Spleen (tissue), 7 donors: Measurements from ENCODE around the gene CCNY.

ENCODE experiments used
- POLR2A ChIP-seq, 3 donors: fragments of 450-650 bp; IDR thresholded peaks; one replicate each; pipeline ENCODE4 v1.5.1; 2017; ENCODE audit warnings: antibody characterized with exemption in 3 of 3, mild to moderate bottlenecking in 1 of 3
- TF ChIP-seq, protein P1 (sequence below), 11 experiments: fragments of 200-600 bp in 7 of 11; fragments of 450-650 bp in 4 of 11; sonication (generic) in 4 of 11; IDR thresholded peaks in 8 of 11; conservative IDR thresholded peaks in 3 of 11; 1 replicate in 7 of 11; 2 replicates in 4 of 11; pipeline versions ENCODE4 v1.4.0 to v1.8.0; 2016 to 2021; ENCODE audit warnings: antibody characterized with exemption in 11 of 11, inconsistent platforms in 4 of 11, mild to moderate bottlenecking in 1 of 11
- donor health status: DM: no; HTN: no; CAD: no; lungs with moderate emphysema.
- donor health status: DM: no; HTN: no; CAD: no.
- donor health status: DM: no; HTN: no; CAD: no.

DNA sequence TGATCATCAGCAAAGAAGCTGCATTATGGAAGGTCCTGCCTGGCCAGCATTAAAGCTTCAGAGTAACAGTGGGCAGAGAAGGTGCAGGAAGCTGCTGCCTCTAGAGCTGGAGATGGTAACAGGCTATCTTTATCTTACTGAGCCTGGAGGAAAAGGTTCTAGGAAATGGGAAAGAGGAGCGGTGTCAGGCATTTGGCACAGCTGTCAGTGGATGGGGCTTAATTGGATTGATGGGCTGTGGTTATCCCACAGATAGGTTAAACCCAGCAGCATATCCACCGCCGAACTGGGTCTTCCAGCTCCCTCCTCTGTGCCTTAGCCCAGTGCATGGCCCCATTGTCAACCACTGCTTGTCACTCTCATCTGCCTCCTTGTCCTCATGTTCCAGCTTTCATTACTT, 127.6 kb downstream of the CCNY start:
- TF ChIP-seq, protein P1, sequence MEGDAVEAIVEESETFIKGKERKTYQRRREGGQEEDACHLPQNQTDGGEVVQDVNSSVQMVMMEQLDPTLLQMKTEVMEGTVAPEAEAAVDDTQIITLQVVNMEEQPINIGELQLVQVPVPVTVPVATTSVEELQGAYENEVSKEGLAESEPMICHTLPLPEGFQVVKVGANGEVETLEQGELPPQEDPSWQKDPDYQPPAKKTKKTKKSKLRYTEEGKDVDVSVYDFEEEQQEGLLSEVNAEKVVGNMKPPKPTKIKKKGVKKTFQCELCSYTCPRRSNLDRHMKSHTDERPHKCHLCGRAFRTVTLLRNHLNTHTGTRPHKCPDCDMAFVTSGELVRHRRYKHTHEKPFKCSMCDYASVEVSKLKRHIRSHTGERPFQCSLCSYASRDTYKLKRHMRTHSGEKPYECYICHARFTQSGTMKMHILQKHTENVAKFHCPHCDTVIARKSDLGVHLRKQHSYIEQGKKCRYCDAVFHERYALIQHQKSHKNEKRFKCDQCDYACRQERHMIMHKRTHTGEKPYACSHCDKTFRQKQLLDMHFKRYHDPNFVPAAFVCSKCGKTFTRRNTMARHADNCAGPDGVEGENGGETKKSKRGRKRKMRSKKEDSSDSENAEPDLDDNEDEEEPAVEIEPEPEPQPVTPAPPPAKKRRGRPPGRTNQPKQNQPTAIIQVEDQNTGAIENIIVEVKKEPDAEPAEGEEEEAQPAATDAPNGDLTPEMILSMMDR (IDR thresholded peaks at IDR 0.05 in 8 of 11, conservative IDR thresholded peaks at IDR 0.05 in 3 of 11) = no peak
- TF ChIP-seq POLR2A (IDR thresholded peaks at IDR 0.05) = no peak
